Panc1 (cell line): ENCODE measurements around the gene GAB1. TPM values are rescaled to one million over a fixed set of nuclear protein-coding genes. Genes with fewer than 3 reads are reported as not detected.

Experiments used
- ATAC-seq: fragments of 200-7000 bp; cut with Tn5 transposase; 2 replicates; pipeline ENCODE4 v1.9.1; 2020; ENCODE audit warnings: mild to moderate bottlenecking, moderate library complexity
- BruUV-seq: library from RNA; stranded (reverse); fragments of 400-500 nt; replicated peaks from 2 replicates; lab custom pipeline; 2021; lab: Mats Ljungman, UMichigan
- CTCF ChIA-PET: fragments of 300-600 bp; sonication (Branson Sonifier 250); formaldehyde crosslinking; loops from one replicate; lab custom pipeline; 2022; ENCODE audit warnings: antibody characterized with exemption; lab: Charles Lee
- POLR2A ChIA-PET: fragments of 300-600 bp; sonication (Branson Sonifier 250); formaldehyde crosslinking; loops from one replicate; lab custom pipeline; 2022; ENCODE audit warnings: antibody characterized with exemption; lab: Charles Lee
- DNase-seq: peaks from one replicate; pipeline ENCODE4 v3.0.0-alpha.2; 2010; ENCODE audit warnings: low read depth, low spot score
- H3K27ac ChIP-seq: 2 replicates; pipeline ENCODE4 v1.5.1; 2011; ENCODE audit warnings: mild to moderate bottlenecking, low read length, inconsistent platforms
- H3K27me3 ChIP-seq: fragments of 200-500 bp; sonication (Bioruptor generic); 2 replicates; pipeline ENCODE4 v1.6.0; 2014; ENCODE audit warnings: low read length, inconsistent platforms; ENCODE audit not compliant: control insufficient read depth, insufficient read depth
- H3K36me3 ChIP-seq: fragments of 200-500 bp; sonication (Bioruptor generic); 2 replicates; pipeline ENCODE4 v1.5.1; 2014; ENCODE audit warnings: inconsistent platforms, mild to moderate bottlenecking, low read length, moderate library complexity; ENCODE audit not compliant: control insufficient read depth, insufficient read depth
- H3K4me1 ChIP-seq: 2 replicates; pipeline ENCODE4 v1.5.1; 2011; ENCODE audit warnings: inconsistent platforms, mild to moderate bottlenecking, low read length, moderate library complexity; ENCODE audit not compliant: control insufficient read depth, insufficient read depth
- H3K4me3 ChIP-seq, 2 experiments: 2 replicates each; pipeline ENCODE4 v1.5.1; 2011 to 2012; ENCODE audit warnings: low read depth in 2 of 2, low read length in 2 of 2, mild to moderate bottlenecking in 2 of 2, inconsistent platforms in 1 of 2, moderate library complexity in 1 of 2
- H3K9me3 ChIP-seq: fragments of 200-500 bp; sonication (Bioruptor generic); 2 replicates; pipeline ENCODE4 v1.5.1; 2014; ENCODE audit warnings: low read depth, mild to moderate bottlenecking, inconsistent platforms, low read length, moderate library complexity; ENCODE audit not compliant: control insufficient read depth, insufficient read depth
- POLR2AphosphoS5 ChIP-seq: IDR thresholded peaks from 2 replicates; pipeline ENCODE4 v1.6.1; 2012; ENCODE audit warnings: mild to moderate bottlenecking, low read depth, low read length, moderate library complexity
- SIN3A ChIP-seq: IDR thresholded peaks from 2 replicates; pipeline ENCODE4 v1.6.1; 2012; ENCODE audit warnings: low read depth, mild to moderate bottlenecking, low read length, moderate library complexity, borderline replicate concordance; ENCODE audit not compliant: insufficient read depth
- TCF7L2 ChIP-seq: IDR thresholded peaks from 2 replicates; pipeline ENCODE4 v1.6.1; 2011; ENCODE audit warnings: mild to moderate bottlenecking, low read depth, low read length, inconsistent platforms
- in situ Hi-C: cut with HindIII; loops from 2 replicates; pipeline ENCODE4 v1.10.0; 2016; ENCODE audit warnings: low sequenced_read_pairs, low pct_unique_long_range_greater_than_20kb
- intact Hi-C: fragments of 100-400 bp; cut with micrococcal nuclease; formaldehyde crosslinking; loops from one replicate; pipeline ENCODE4 v1.10.0; 2022; ENCODE audit not compliant: unreplicated experiment
- total RNA-seq: library from RNA; stranded (reverse); gene quantifications from one replicate; pipeline ENCODE4 v1.2.1, GENCODE V29; 2021; ENCODE audit not compliant: unreplicated experiment
- TF ChIP-seq, protein P1 (sequence below), 2 experiments: IDR thresholded peaks; 2 replicates each; pipeline ENCODE4 v1.6.1; 2011 to 2012; ENCODE audit warnings: low read depth in 2 of 2, control low read depth in 1 of 2, low read length in 1 of 2, mild to moderate bottlenecking in 1 of 2, moderate library complexity in 1 of 2; ENCODE audit not compliant: insufficient read depth in 1 of 2
- TF ChIP-seq, protein P2 (sequence below): fragments of 450-650 bp; IDR thresholded peaks from 2 replicates; pipeline ENCODE4 v1.5.1; 2017; ENCODE audit warnings: mild to moderate bottlenecking

Gene GAB1
- total RNA-seq, 1 experiment from 2014 or later = 2.8 TPM

DNA sequence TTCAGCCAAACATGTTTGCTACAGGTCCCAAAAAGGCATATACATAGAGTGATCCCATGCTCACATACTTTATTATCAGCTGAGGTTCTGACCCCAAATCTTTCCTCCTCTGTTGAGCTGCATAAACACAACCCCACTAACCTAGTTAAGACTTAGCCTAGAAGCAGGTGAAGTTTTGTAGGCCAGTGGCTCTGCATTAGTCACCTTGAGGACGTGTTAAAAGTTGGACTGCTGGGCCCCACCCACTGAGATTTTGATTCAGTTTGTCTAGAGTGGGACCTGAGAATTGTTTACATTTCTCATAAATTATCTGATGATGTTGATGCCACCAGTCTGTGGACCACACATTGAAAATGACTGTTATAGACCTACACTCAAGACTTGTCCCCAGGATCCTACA, 43.8 kb upstream of the GAB1 start:
- H3K9me3 ChIP-seq = no peaks in the 10 kb centered on the region
- ChIA-PET CTCF (no interaction called here), POLR2A (no interaction called here)
- no peak overlapping the region for H3K4me3 ChIP-seq
- TF ChIP-seq, protein P1, sequence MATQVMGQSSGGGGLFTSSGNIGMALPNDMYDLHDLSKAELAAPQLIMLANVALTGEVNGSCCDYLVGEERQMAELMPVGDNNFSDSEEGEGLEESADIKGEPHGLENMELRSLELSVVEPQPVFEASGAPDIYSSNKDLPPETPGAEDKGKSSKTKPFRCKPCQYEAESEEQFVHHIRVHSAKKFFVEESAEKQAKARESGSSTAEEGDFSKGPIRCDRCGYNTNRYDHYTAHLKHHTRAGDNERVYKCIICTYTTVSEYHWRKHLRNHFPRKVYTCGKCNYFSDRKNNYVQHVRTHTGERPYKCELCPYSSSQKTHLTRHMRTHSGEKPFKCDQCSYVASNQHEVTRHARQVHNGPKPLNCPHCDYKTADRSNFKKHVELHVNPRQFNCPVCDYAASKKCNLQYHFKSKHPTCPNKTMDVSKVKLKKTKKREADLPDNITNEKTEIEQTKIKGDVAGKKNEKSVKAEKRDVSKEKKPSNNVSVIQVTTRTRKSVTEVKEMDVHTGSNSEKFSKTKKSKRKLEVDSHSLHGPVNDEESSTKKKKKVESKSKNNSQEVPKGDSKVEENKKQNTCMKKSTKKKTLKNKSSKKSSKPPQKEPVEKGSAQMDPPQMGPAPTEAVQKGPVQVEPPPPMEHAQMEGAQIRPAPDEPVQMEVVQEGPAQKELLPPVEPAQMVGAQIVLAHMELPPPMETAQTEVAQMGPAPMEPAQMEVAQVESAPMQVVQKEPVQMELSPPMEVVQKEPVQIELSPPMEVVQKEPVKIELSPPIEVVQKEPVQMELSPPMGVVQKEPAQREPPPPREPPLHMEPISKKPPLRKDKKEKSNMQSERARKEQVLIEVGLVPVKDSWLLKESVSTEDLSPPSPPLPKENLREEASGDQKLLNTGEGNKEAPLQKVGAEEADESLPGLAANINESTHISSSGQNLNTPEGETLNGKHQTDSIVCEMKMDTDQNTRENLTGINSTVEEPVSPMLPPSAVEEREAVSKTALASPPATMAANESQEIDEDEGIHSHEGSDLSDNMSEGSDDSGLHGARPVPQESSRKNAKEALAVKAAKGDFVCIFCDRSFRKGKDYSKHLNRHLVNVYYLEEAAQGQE (IDR thresholded peaks at IDR 0.05; ENCODE audit: insufficient read depth in 1 of 2, low read depth in 2 of 2, low read length in 1 of 2) = no peak
- TF ChIP-seq, protein P2, sequence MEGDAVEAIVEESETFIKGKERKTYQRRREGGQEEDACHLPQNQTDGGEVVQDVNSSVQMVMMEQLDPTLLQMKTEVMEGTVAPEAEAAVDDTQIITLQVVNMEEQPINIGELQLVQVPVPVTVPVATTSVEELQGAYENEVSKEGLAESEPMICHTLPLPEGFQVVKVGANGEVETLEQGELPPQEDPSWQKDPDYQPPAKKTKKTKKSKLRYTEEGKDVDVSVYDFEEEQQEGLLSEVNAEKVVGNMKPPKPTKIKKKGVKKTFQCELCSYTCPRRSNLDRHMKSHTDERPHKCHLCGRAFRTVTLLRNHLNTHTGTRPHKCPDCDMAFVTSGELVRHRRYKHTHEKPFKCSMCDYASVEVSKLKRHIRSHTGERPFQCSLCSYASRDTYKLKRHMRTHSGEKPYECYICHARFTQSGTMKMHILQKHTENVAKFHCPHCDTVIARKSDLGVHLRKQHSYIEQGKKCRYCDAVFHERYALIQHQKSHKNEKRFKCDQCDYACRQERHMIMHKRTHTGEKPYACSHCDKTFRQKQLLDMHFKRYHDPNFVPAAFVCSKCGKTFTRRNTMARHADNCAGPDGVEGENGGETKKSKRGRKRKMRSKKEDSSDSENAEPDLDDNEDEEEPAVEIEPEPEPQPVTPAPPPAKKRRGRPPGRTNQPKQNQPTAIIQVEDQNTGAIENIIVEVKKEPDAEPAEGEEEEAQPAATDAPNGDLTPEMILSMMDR = no peak
- no peak for TF ChIP-seq SIN3A
- TF ChIP-seq POLR2AphosphoS5 = no peak
- TF ChIP-seq TCF7L2 = no peak
- in situ Hi-C loops = no loop called here
- intact Hi-C loops = no loop called here
- H3K4me1 ChIP-seq = no peaks in the 10 kb centered on the region
- ATAC-seq (no peak), DNase-seq (no peak)
- no peaks in the 10 kb centered on the region for H3K36me3 ChIP-seq
- BruUV-seq = no TSS peak
- H3K27ac ChIP-seq = no peak overlapping the region
- no peaks in the 10 kb centered on the region for H3K27me3 ChIP-seq

DNA sequence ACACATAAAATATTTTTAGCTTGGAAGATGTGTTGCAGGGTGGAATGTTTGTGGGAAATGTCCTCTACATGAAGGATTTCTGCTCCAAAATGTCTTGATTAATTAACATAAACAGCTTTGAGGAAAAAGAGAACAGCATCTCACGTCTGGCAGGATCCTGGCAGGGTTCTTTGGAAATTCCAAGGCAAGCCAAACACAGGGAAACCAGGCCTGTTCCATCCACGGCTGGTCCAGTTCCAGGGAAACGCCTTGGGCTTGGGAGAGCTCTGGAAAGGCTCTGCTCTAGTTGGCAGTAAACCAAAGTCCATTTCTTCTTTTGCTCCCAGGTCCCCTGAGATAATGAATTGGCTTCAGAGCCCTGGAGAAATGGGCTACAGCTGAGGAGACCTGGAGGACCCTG, 42.4 kb upstream of the GAB1 start:
- ATAC-seq = no peak
- Histone ChIP-seq H3K9me3 (no peaks in the 10 kb centered on the region), H3K36me3 (no peaks in the 10 kb centered on the region), H3K27ac (no peak overlapping the region), H3K27me3 (no peaks in the 10 kb centered on the region), H3K4me3 (no peak overlapping the region), H3K4me1 (no peaks in the 10 kb centered on the region)
- CTCF ChIA-PET = no interaction called here
- DNase-seq = no peak
- intact Hi-C loops = no loop called here
- POLR2A ChIA-PET = no interaction called here
- in situ Hi-C loops = no loop called here
- TF ChIP-seq, protein P2 = no peak
- TF ChIP-seq SIN3A (no peak), TCF7L2 (no peak), POLR2AphosphoS5 (no peak)
- TF ChIP-seq, protein P1 (IDR thresholded peaks at IDR 0.05; ENCODE audit: insufficient read depth in 1 of 2, low read depth in 2 of 2, low read length in 1 of 2) = no peak
- no TSS peak for BruUV-seq
